ENCODE results near the gene DNER.

GRCh38 chr2:229453230-229453629, 261.1 kb downstream of the DNER start:
- TF ChIP-seq TAF1 (IDR thresholded peaks at IDR 0.05; ENCODE audit: borderline replicate concordance, low read depth, low read length) (no peak), HDAC6 (IDR thresholded peaks at IDR 0.05; ENCODE audit: unreplicated experiment) (no peak), RAD21 (IDR thresholded peaks at IDR 0.05; ENCODE audit: insufficient read depth, low read depth, low read length) (no peak), NBN (IDR thresholded peaks at IDR 0.05) (no peak), PRDM15 (CRISPR knock-in tag; IDR thresholded peaks at IDR 0.05) (no peak), IRF3 (IDR thresholded peaks at IDR 0.05) (no peak), POLR2A (IDR thresholded peaks at IDR 0.05; ENCODE audit: low read depth, low read length) (no peak), SMAD1 (IDR thresholded peaks at IDR 0.05; ENCODE audit: low read depth, partially characterized antibody) (no peak), NR2C1 (IDR thresholded peaks at IDR 0.05) (no peak), HDAC2 (IDR thresholded peaks at IDR 0.05) (no peak)
- TF ChIP-seq, protein P1, sequence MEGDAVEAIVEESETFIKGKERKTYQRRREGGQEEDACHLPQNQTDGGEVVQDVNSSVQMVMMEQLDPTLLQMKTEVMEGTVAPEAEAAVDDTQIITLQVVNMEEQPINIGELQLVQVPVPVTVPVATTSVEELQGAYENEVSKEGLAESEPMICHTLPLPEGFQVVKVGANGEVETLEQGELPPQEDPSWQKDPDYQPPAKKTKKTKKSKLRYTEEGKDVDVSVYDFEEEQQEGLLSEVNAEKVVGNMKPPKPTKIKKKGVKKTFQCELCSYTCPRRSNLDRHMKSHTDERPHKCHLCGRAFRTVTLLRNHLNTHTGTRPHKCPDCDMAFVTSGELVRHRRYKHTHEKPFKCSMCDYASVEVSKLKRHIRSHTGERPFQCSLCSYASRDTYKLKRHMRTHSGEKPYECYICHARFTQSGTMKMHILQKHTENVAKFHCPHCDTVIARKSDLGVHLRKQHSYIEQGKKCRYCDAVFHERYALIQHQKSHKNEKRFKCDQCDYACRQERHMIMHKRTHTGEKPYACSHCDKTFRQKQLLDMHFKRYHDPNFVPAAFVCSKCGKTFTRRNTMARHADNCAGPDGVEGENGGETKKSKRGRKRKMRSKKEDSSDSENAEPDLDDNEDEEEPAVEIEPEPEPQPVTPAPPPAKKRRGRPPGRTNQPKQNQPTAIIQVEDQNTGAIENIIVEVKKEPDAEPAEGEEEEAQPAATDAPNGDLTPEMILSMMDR (IDR thresholded peaks at IDR 0.05 in 2 of 3, conservative IDR thresholded peaks at IDR 0.05 in 1 of 3; ENCODE audit: control insufficient read depth in 2 of 3, extremely low read depth in 1 of 3, insufficient read depth in 1 of 3, low read depth in 3 of 3, low read length in 3 of 3): no peak
- TF ChIP-seq, protein P2, sequence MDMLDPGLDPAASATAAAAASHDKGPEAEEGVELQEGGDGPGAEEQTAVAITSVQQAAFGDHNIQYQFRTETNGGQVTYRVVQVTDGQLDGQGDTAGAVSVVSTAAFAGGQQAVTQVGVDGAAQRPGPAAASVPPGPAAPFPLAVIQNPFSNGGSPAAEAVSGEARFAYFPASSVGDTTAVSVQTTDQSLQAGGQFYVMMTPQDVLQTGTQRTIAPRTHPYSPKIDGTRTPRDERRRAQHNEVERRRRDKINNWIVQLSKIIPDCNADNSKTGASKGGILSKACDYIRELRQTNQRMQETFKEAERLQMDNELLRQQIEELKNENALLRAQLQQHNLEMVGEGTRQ (IDR thresholded peaks at IDR 0.05; ENCODE audit: borderline replicate concordance, low read depth, low read length): no peak
